ENCODE results near the gene PCBP3. TPM values are rescaled to one million over a fixed set of nuclear protein-coding genes. Genes with fewer than 3 reads are reported as not detected.

Gene PCBP3
- total RNA-seq, 2 experiments from 2014 or later: 12.2 to 13.2 TPM

GRCh38 chr21:45987121-45987711 lies 343.7 kb downstream of the PCBP3 start:
- H3K36me3 Mint-ChIP-seq (ENCODE audit: low read depth): peaks cover 1% of the 10 kb centered on the region
- peak; percentile 4 for DNase-seq
- intact Hi-C loops (cut with DNase I, micrococcal nuclease): no loop called here

GRCh38 chr21:45988366-45989347 lies 345.1 kb downstream of the PCBP3 start:
- intact Hi-C loops (cut with DNase I, micrococcal nuclease): no loop called here
- POLR2A ChIA-PET: no interaction called here

More at GRCh38 chr21:45987121-45987711, 343.7 kb downstream of the PCBP3 start:
- Mint-ChIP-seq H3K27ac (no peak overlapping the region), H3K4me3 (no peak overlapping the region), H3K9me3 (ENCODE audit: low read depth) (no peaks in the 10 kb centered on the region), H3K27me3 (peaks cover 2% of the 10 kb centered on the region), H3K4me1 (no peaks in the 10 kb centered on the region)
- ChIA-PET POLR2A (no interaction called here), CTCF (no interaction called here)
- ATAC-seq: no peak

GRCh38 chr21:45989355-45990048 lies 346.0 kb downstream of the PCBP3 start:
- H3K36me3 Mint-ChIP-seq (ENCODE audit: low read depth): peaks cover 1% of the 10 kb centered on the region
- H3K4me3 Mint-ChIP-seq: no peak overlapping the region
- no peaks in the 10 kb centered on the region for H3K27me3 Mint-ChIP-seq
- ATAC-seq (no peak), DNase-seq (peak; percentile 4)
- no peaks in the 10 kb centered on the region for H3K9me3 Mint-ChIP-seq (ENCODE audit: low read depth)
- H3K27ac Mint-ChIP-seq: no peak overlapping the region
- intact Hi-C loops (cut with DNase I, micrococcal nuclease): no loop called here
- ChIA-PET CTCF (no interaction called here), POLR2A (interaction anchor here (0.6 kb wide), 1 partner anchor 121 kb away, joined by 3 read pairs; no protein-coding TSS in a partner anchor)
- no peaks in the 10 kb centered on the region for H3K4me1 Mint-ChIP-seq

More at GRCh38 chr21:45988366-45989347, 345.1 kb downstream of the PCBP3 start:
- no peaks in the 10 kb centered on the region for H3K4me1 Mint-ChIP-seq
- no peaks in the 10 kb centered on the region for H3K27me3 Mint-ChIP-seq
- no peak overlapping the region for H3K4me3 Mint-ChIP-seq
- H3K36me3 Mint-ChIP-seq (ENCODE audit: low read depth): peaks cover 1% of the 10 kb centered on the region
- DNase-seq (peak; percentile 3), ATAC-seq (no peak)
- no peaks in the 10 kb centered on the region for H3K9me3 Mint-ChIP-seq (ENCODE audit: low read depth)
- no peak overlapping the region for H3K27ac Mint-ChIP-seq
- CTCF ChIA-PET: no interaction called here

GRCh38 chr21:45990049-45990711 lies 346.7 kb downstream of the PCBP3 start:
- DNase-seq (peak; percentile 1), ATAC-seq (no peak)
- no peak overlapping the region for H3K4me3 Mint-ChIP-seq
- CTCF ChIA-PET: no interaction called here
- POLR2A ChIA-PET: interaction anchor here (0.6 kb wide), 1 partner anchor 121 kb away, joined by 3 read pairs; no protein-coding TSS in a partner anchor
- no peak overlapping the region for H3K27ac Mint-ChIP-seq
- intact Hi-C loops (cut with DNase I, micrococcal nuclease): no loop called here
- H3K9me3 Mint-ChIP-seq (ENCODE audit: low read depth): no peaks in the 10 kb centered on the region
- no peaks in the 10 kb centered on the region for H3K4me1 Mint-ChIP-seq
- peaks cover 1% of the 10 kb centered on the region for H3K36me3 Mint-ChIP-seq (ENCODE audit: low read depth)
- H3K27me3 Mint-ChIP-seq: no peaks in the 10 kb centered on the region

GRCh38 chr21:45990741-45991605 lies 347.4 kb downstream of the PCBP3 start:
- Mint-ChIP-seq H3K36me3 (ENCODE audit: low read depth) (peaks cover 1% of the 10 kb centered on the region), H3K9me3 (ENCODE audit: low read depth) (no peaks in the 10 kb centered on the region)
- CTCF ChIA-PET: no interaction called here

GRCh38 chr21:45991606-45992300 lies 348.2 kb downstream of the PCBP3 start:
- Mint-ChIP-seq H3K4me1 (no peaks in the 10 kb centered on the region), H3K9me3 (ENCODE audit: low read depth) (no peaks in the 10 kb centered on the region), H3K27ac (no peak overlapping the region), H3K27me3 (no peaks in the 10 kb centered on the region), H3K36me3 (ENCODE audit: low read depth) (peaks cover 1% of the 10 kb centered on the region), H3K4me3 (no peak overlapping the region)
- intact Hi-C loops (cut with DNase I, micrococcal nuclease): no loop called here
- CTCF ChIA-PET: no interaction called here
- no peak for ATAC-seq
- POLR2A ChIA-PET: no interaction called here
- peak; percentile 3 for DNase-seq

More at GRCh38 chr21:45990741-45991605, 347.4 kb downstream of the PCBP3 start:
- Mint-ChIP-seq H3K27ac (no peak overlapping the region), H3K4me1 (no peaks in the 10 kb centered on the region), H3K4me3 (no peak overlapping the region), H3K27me3 (no peaks in the 10 kb centered on the region)
- peak; percentile 2 for DNase-seq
- intact Hi-C loops (cut with DNase I, micrococcal nuclease): no loop called here
- ATAC-seq: no peak
- POLR2A ChIA-PET: no interaction called here

Other genes starting within 250 kb of the PCBP3 start
- gene COL18A1, start 238.6 kb upstream of the PCBP3 start, total RNA-seq: 1 to 10 TPM; 8.0 to 8.8 TPM
- gene SLC19A1, start 101.3 kb upstream of the PCBP3 start, total RNA-seq: 10 to 100 TPM; 46.1 to 50.0 TPM